HFFc6 (cell line): ENCODE measurements around the gene LYPD6. TPM values are rescaled to one million over a fixed set of nuclear protein-coding genes. Genes with fewer than 3 reads are reported as not detected.
A peak's percentile ranks its signal among the peaks of the same experiment; 100 is the strongest.

ENCODE experiments used
- DNase-seq: peaks from one replicate; pipeline ENCODE4 v3.0.0-alpha.2; 2018
- H3K27ac Mint-ChIP-seq: 2 replicates; pipeline ENCODE4 v1.8.0; 2020; ENCODE audit warnings: mild to moderate bottlenecking, mixed read lengths
- H3K27me3 Mint-ChIP-seq: 2 replicates; pipeline ENCODE4 v1.8.0; 2021; ENCODE audit warnings: mild to moderate bottlenecking, moderate library complexity, mixed read lengths; ENCODE audit not compliant: insufficient read depth
- H3K36me3 Mint-ChIP-seq: 2 replicates; pipeline ENCODE4 v1.8.0; 2021; ENCODE audit warnings: low read depth, mixed read lengths
- H3K4me1 Mint-ChIP-seq: 2 replicates; pipeline ENCODE4 v1.8.0; 2020; ENCODE audit warnings: low read depth, mixed read lengths
- H3K4me3 Mint-ChIP-seq: 2 replicates; pipeline ENCODE4 v1.8.0; 2020; ENCODE audit warnings: mild to moderate bottlenecking, moderate library complexity, mixed read lengths
- H3K9me3 Mint-ChIP-seq: 2 replicates; pipeline ENCODE4 v1.8.0; 2020; ENCODE audit warnings: mild to moderate bottlenecking, mixed read lengths
- CTCF ChIP-seq: fragments of 200-600 bp; sonication (generic); IDR thresholded peaks from 2 replicates; pipeline ENCODE4 v1.5.0; 2021; ENCODE audit warnings: antibody characterized with exemption, mild to moderate bottlenecking
- total RNA-seq, 6 experiments: library from RNA; stranded (reverse); fragmentation: NEBNext Ultra II Directional; extraction: Animal tissue kit (Norgen Biotek cat#: 25700); gene quantifications; 2 replicates in 1 of 6; 3 replicates in 5 of 6; pipeline ENCODE4 v1.2.3, GENCODE V29; 2021

The LYPD6 gene
- total RNA-seq, 6 experiments from 2014 or later = 16.7 to 29.4 (median 22.4) TPM

DNA sequence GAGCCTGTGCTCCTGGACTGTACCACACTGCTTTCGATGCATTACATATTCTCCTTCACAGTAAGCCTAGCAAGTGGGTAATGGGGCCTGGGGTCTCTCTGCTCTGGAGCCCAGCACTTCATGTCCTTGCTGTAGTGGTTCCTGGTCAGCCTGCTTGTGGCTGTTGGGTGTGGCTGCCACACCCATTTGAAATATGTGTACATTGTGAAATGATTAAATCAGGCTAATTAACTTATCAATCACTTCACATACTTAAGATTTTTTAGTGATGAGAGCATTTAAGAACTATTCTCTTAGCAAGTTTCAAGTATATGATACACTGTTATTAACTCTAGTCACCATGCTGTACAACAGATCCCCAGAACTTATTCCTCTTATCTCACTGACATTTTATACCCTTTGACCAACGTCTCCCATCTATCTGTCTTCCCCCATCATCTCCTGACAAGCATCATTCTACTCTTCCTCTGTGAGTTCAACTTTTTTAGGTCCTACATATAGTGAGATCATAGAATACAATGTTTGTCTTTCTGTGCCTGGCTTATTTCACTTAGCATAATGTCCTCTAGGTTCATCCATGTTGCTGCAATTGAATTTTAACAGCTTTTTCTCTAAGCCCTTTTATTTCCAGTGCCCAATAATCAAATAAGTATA is 92.1 kb downstream of the LYPD6 start:
- Mint-ChIP-seq H3K4me1 (peaks cover 74% of the 10 kb centered on the region), H3K36me3 (peaks cover 26% of the 10 kb centered on the region), H3K4me3 (peak overlapping the region; percentile 26; the same call in 1 of the 2 replicates), H3K27me3 (no peaks in the 10 kb centered on the region; the same call in 1 of the 2 replicates), H3K27ac (peak overlapping the region; percentile 81), H3K9me3 (no peaks in the 10 kb centered on the region)
- DNase-seq = peak; percentile 56
- TF ChIP-seq CTCF = no peak

- H3K36me3 Mint-ChIP-seq = peaks cover 29% of the 10 kb centered on the region
- H3K4me3 Mint-ChIP-seq = peak overlapping the region; percentile 26; the same call in 1 of the 2 replicates
- no peaks in the 10 kb centered on the region; the same call in 1 of the 2 replicates for H3K27me3 Mint-ChIP-seq
- no peak for DNase-seq
- H3K27ac Mint-ChIP-seq = peak overlapping the region; percentile 81
- TF ChIP-seq CTCF = no peak
- no peaks in the 10 kb centered on the region for H3K9me3 Mint-ChIP-seq
- peaks cover 74% of the 10 kb centered on the region for H3K4me1 Mint-ChIP-seq
Measured at GRCh38 chr2:149422991-149423338, 92.6 kb downstream of the LYPD6 start.

- H3K36me3 Mint-ChIP-seq = peaks cover 29% of the 10 kb centered on the region
Measured at GRCh38 chr2:149423630-149424029, 93.2 kb downstream of the LYPD6 start.

GRCh38 chr2:149427387-149427786 is 97.0 kb downstream of the LYPD6 start:
- DNase-seq = no peak
- no peak for TF ChIP-seq CTCF
- H3K4me3 Mint-ChIP-seq = no peak overlapping the region
- H3K9me3 Mint-ChIP-seq = no peaks in the 10 kb centered on the region; the same call in 1 of the 2 replicates
- no peaks in the 10 kb centered on the region; the same call in 1 of the 2 replicates for H3K27me3 Mint-ChIP-seq
- no peak overlapping the region for H3K27ac Mint-ChIP-seq
- H3K36me3 Mint-ChIP-seq = peaks cover 29% of the 10 kb centered on the region
- peaks cover 75% of the 10 kb centered on the region for H3K4me1 Mint-ChIP-seq

More at GRCh38 chr2:149423630-149424029, 93.2 kb downstream of the LYPD6 start:
- no peak for TF ChIP-seq CTCF
- Mint-ChIP-seq H3K4me3 (no peak overlapping the region), H3K27ac (no peak overlapping the region), H3K27me3 (no peaks in the 10 kb centered on the region; the same call in 1 of the 2 replicates), H3K4me1 (peaks cover 74% of the 10 kb centered on the region), H3K9me3 (no peaks in the 10 kb centered on the region)
- no peak for DNase-seq

DNA sequence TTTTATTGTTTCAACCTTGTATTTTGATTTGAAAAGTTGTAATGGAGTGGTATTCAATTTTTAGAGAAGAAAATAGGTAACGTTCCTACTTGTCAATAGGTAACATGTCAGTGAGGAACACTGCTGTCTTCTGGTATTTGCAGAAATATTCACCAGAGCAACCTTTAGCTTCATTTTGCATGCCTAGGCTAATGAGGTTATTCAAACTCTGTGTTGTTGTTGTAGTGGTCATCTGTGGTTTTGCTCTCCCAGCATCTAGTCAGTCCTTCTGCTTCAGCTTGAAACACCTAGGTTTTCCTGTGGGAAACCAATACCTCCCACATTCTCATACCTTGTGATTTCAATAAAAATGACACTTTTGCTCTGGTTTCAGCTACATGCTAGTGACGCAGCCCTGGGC is 98.4 kb downstream of the LYPD6 start:
- no peak overlapping the region for H3K4me3 Mint-ChIP-seq
- DNase-seq = no peak
- H3K27me3 Mint-ChIP-seq = no peaks in the 10 kb centered on the region; the same call in 1 of the 2 replicates
- H3K9me3 Mint-ChIP-seq = no peaks in the 10 kb centered on the region; the same call in 1 of the 2 replicates
- TF ChIP-seq CTCF = no peak
- peaks cover 72% of the 10 kb centered on the region for H3K4me1 Mint-ChIP-seq
- peaks cover 27% of the 10 kb centered on the region for H3K36me3 Mint-ChIP-seq
- no peak overlapping the region; the same call in 1 of the 2 replicates for H3K27ac Mint-ChIP-seq
